ENCODE data around the gene CDYL.

DNA sequence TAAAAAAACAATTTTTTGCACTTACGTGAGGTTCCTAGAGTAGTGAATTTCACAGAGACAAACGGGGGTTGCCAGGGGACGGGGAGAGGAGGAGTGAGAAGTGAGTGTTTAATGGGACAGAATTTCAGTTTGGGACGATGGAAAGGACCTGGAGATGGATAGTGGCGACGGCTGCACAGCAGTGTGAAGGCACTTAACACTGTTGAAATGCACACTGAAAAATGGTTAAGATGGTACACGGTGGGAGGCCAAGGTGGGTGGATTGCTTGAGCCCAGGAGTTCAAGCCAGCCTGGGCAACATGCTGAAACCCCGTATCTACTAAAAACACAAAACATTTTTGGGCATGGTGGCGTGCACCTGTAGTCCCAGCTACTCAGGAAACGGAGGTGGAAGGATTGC lies 196.2 kb downstream of the CDYL start:
- TF ChIP-seq, protein P1, sequence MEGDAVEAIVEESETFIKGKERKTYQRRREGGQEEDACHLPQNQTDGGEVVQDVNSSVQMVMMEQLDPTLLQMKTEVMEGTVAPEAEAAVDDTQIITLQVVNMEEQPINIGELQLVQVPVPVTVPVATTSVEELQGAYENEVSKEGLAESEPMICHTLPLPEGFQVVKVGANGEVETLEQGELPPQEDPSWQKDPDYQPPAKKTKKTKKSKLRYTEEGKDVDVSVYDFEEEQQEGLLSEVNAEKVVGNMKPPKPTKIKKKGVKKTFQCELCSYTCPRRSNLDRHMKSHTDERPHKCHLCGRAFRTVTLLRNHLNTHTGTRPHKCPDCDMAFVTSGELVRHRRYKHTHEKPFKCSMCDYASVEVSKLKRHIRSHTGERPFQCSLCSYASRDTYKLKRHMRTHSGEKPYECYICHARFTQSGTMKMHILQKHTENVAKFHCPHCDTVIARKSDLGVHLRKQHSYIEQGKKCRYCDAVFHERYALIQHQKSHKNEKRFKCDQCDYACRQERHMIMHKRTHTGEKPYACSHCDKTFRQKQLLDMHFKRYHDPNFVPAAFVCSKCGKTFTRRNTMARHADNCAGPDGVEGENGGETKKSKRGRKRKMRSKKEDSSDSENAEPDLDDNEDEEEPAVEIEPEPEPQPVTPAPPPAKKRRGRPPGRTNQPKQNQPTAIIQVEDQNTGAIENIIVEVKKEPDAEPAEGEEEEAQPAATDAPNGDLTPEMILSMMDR (IDR thresholded peaks at IDR 0.05), result no peak
- no peak for TF ChIP-seq EZH2phosphoT487 (IDR thresholded peaks at IDR 0.05)

All from neural progenitor cell (in vitro differentiated cells).